ENCODE measurements around the gene RAD50. TPM values are rescaled to one million over a fixed set of nuclear protein-coding genes. Genes with fewer than 3 reads are reported as not detected.
A peak's percentile ranks its signal among the peaks of the same experiment; 100 is the strongest.

Gene RAD50
- total RNA-seq, 2 donors from 2014 or later: 42.1 to 46.1 TPM

GRCh38 chr5:132662004-132662401 lies 105.2 kb downstream of the RAD50 start:
- Mint-ChIP-seq H3K36me3 (ENCODE audit: insufficient read depth in 2 of 2) (no peaks in the 10 kb centered on the region), H3K27ac (peak overlapping the region; percentile 16), H3K27me3 (ENCODE audit: low read depth) (peaks cover 9% of the 10 kb centered on the region), H3K4me1 (ENCODE audit: low read depth) (peaks cover 81% of the 10 kb centered on the region), H3K9me3 (no peaks in the 10 kb centered on the region), H3K4me3 (no peak overlapping the region)
- DNase-seq: no peak
- no peak for ATAC-seq (replicated peaks in 1 of 2)

- ATAC-seq (replicated peaks in 1 of 2) (peak; percentile 71 to 78), DNase-seq (peak; percentile 76 to 80)
- Mint-ChIP-seq H3K9me3 (no peaks in the 10 kb centered on the region), H3K36me3 (ENCODE audit: insufficient read depth in 2 of 2) (no peaks in the 10 kb centered on the region), H3K27ac (peak overlapping the region; percentile 88), H3K4me3 (peak overlapping the region; percentile 47 to 73), H3K27me3 (ENCODE audit: low read depth) (peaks cover 5% of the 10 kb centered on the region), H3K4me1 (ENCODE audit: low read depth) (peaks cover 76% of the 10 kb centered on the region)
Measured at GRCh38 chr5:132662925-132663770, 106.4 kb downstream of the RAD50 start.

GRCh38 chr5:132663771-132664695 lies 107.3 kb downstream of the RAD50 start:
- H3K4me1 Mint-ChIP-seq (ENCODE audit: low read depth): peaks cover 67% of the 10 kb centered on the region
- H3K27me3 Mint-ChIP-seq (ENCODE audit: low read depth): peaks cover 5% of the 10 kb centered on the region
- no peaks in the 10 kb centered on the region for H3K36me3 Mint-ChIP-seq (ENCODE audit: insufficient read depth in 2 of 2)
- H3K4me3 Mint-ChIP-seq: peak overlapping the region; percentile 47 to 73
- peak overlapping the region; percentile 88 for H3K27ac Mint-ChIP-seq
- ATAC-seq (replicated peaks in 1 of 2) (peak; percentile 44 to 53), DNase-seq (peak; percentile 26 to 42)
- H3K9me3 Mint-ChIP-seq: no peaks in the 10 kb centered on the region

GRCh38 chr5:132664696-132665209 lies 108.0 kb downstream of the RAD50 start:
- H3K36me3 Mint-ChIP-seq (ENCODE audit: insufficient read depth in 2 of 2): no peaks in the 10 kb centered on the region
- H3K27me3 Mint-ChIP-seq (ENCODE audit: low read depth): peaks cover 5% of the 10 kb centered on the region
- H3K27ac Mint-ChIP-seq: peak overlapping the region; percentile 88
- ATAC-seq (replicated peaks in 1 of 2) (no peak), DNase-seq (no peak)
- peak overlapping the region; percentile 47 to 73 for H3K4me3 Mint-ChIP-seq
- H3K9me3 Mint-ChIP-seq: no peaks in the 10 kb centered on the region
- H3K4me1 Mint-ChIP-seq (ENCODE audit: low read depth): peaks cover 60% of the 10 kb centered on the region

- ATAC-seq (replicated peaks in 1 of 2): no peak
- no peaks in the 10 kb centered on the region for H3K36me3 Mint-ChIP-seq (ENCODE audit: insufficient read depth in 2 of 2)
- H3K27ac Mint-ChIP-seq: no peak overlapping the region
- no peaks in the 10 kb centered on the region for H3K9me3 Mint-ChIP-seq
- no peak for DNase-seq
- H3K4me1 Mint-ChIP-seq (ENCODE audit: low read depth): peaks cover 51% of the 10 kb centered on the region
- H3K27me3 Mint-ChIP-seq (ENCODE audit: low read depth): peaks cover 6% of the 10 kb centered on the region
- no peak overlapping the region for H3K4me3 Mint-ChIP-seq
Measured at GRCh38 chr5:132665574-132666080, 108.8 kb downstream of the RAD50 start.

- peaks cover 0 to 2% of the 10 kb centered on the region in 2 donors for H3K9me3 Mint-ChIP-seq
- no peaks in the 10 kb centered on the region for H3K36me3 Mint-ChIP-seq (ENCODE audit: insufficient read depth in 2 of 2)
- H3K4me1 Mint-ChIP-seq (ENCODE audit: low read depth): peaks cover 43% of the 10 kb centered on the region
- no peak overlapping the region for H3K4me3 Mint-ChIP-seq
- no peak overlapping the region for H3K27ac Mint-ChIP-seq
- no peak for ATAC-seq (replicated peaks in 1 of 2)
- H3K27me3 Mint-ChIP-seq (ENCODE audit: low read depth): peaks cover 9% of the 10 kb centered on the region
- no peak for DNase-seq
Measured at GRCh38 chr5:132666310-132667123, 109.7 kb downstream of the RAD50 start.

GRCh38 chr5:132667309-132667708 lies 110.5 kb downstream of the RAD50 start:
- no peak overlapping the region for H3K4me3 Mint-ChIP-seq
- peaks cover 9% of the 10 kb centered on the region for H3K27me3 Mint-ChIP-seq (ENCODE audit: low read depth)
- H3K9me3 Mint-ChIP-seq: peaks cover 0 to 2% of the 10 kb centered on the region in 2 donors
- H3K27ac Mint-ChIP-seq: no peak overlapping the region
- DNase-seq (no peak), ATAC-seq (replicated peaks in 1 of 2) (no peak)
- no peaks in the 10 kb centered on the region for H3K36me3 Mint-ChIP-seq (ENCODE audit: insufficient read depth in 2 of 2)
- peaks cover 35% of the 10 kb centered on the region for H3K4me1 Mint-ChIP-seq (ENCODE audit: low read depth)

GRCh38 chr5:132667761-132668705 lies 111.3 kb downstream of the RAD50 start:
- H3K9me3 Mint-ChIP-seq: peaks cover 0 to 2% of the 10 kb centered on the region in 2 donors
- H3K4me3 Mint-ChIP-seq: no peak overlapping the region
- H3K4me1 Mint-ChIP-seq (ENCODE audit: low read depth): peaks cover 30% of the 10 kb centered on the region
- no peak for DNase-seq
- peaks cover 9% of the 10 kb centered on the region for H3K27me3 Mint-ChIP-seq (ENCODE audit: low read depth)
- H3K36me3 Mint-ChIP-seq (ENCODE audit: insufficient read depth in 2 of 2): no peaks in the 10 kb centered on the region
- ATAC-seq (replicated peaks in 1 of 2): no peak
- H3K27ac Mint-ChIP-seq: no peak overlapping the region

GRCh38 chr5:132668706-132669454 lies 112.1 kb downstream of the RAD50 start:
- Mint-ChIP-seq H3K4me3 (no peak overlapping the region), H3K9me3 (peaks cover 0 to 2% of the 10 kb centered on the region in 2 donors), H3K27me3 (ENCODE audit: low read depth) (peaks cover 9% of the 10 kb centered on the region), H3K36me3 (ENCODE audit: insufficient read depth in 2 of 2) (no peaks in the 10 kb centered on the region), H3K27ac (no peak overlapping the region), H3K4me1 (ENCODE audit: low read depth) (peaks cover 30% of the 10 kb centered on the region)
- ATAC-seq (replicated peaks in 1 of 2): no peak
- DNase-seq: no peak

- H3K9me3 Mint-ChIP-seq: peaks cover 0 to 2% of the 10 kb centered on the region in 2 donors
- no peak for DNase-seq
- no peak for ATAC-seq (replicated peaks in 1 of 2)
- H3K36me3 Mint-ChIP-seq (ENCODE audit: insufficient read depth in 2 of 2): no peaks in the 10 kb centered on the region
- peaks cover 9% of the 10 kb centered on the region for H3K27me3 Mint-ChIP-seq (ENCODE audit: low read depth)
- peaks cover 30% of the 10 kb centered on the region for H3K4me1 Mint-ChIP-seq (ENCODE audit: low read depth)
- no peak overlapping the region for H3K4me3 Mint-ChIP-seq
- H3K27ac Mint-ChIP-seq: no peak overlapping the region
Measured at GRCh38 chr5:132669455-132669820, 112.7 kb downstream of the RAD50 start.
